ENCODE results near the gene EVC. TPM values are rescaled to one million over a fixed set of nuclear protein-coding genes. Genes with fewer than 3 reads are reported as not detected.

The EVC gene
- total and polyA plus RNA-seq, 2 donors (not counting 1 experiment from before 2014, with no cell fraction given) = 4.9 to 39.0 TPM

- Histone ChIP-seq H3K9ac (ENCODE audit: insufficient read depth, low read length) (no peak overlapping the region), H3K27ac (ENCODE audit: insufficient read depth, low read length) (no peak overlapping the region), H3K79me2 (ENCODE audit: control insufficient read depth, insufficient read depth, low read length) (peaks cover 8% of the 10 kb centered on the region), H3K36me3 (ENCODE audit: control insufficient read depth, insufficient read depth, low read length) (peaks cover 1% of the 10 kb centered on the region), H2AFZ (ENCODE audit: low read length) (no peak overlapping the region), H3K4me2 (ENCODE audit: extremely low read depth, insufficient read depth, low read length) (no peak overlapping the region), H3K27me3 (ENCODE audit: control insufficient read depth, insufficient read depth, low read length) (no peaks in the 10 kb centered on the region), H4K20me1 (ENCODE audit: control insufficient read depth, extremely low read depth, insufficient read depth, low read length) (no peaks in the 10 kb centered on the region), H3K4me3 (replicated peaks in 1 of 4; ENCODE audit: control extremely low read depth in 1 of 4, insufficient read depth in 1 of 4, low read depth in 3 of 4, low read length in 4 of 4) (no peak overlapping the region), H3K4me1 (ENCODE audit: control insufficient read depth, extremely low read depth, insufficient read depth, low read length) (peaks cover 7% of the 10 kb centered on the region), H3K9me3 (ENCODE audit: control insufficient read depth, insufficient read depth, low read depth, low read length) (no peaks in the 10 kb centered on the region)
- no peak for DNase-seq (ENCODE audit: low read depth in 2 of 2)
- no peak for TF ChIP-seq EZH2 (IDR thresholded peaks at IDR 0.05; ENCODE audit: low read length, missing control alignments)
- no peak for TF ChIP-seq CTCF (conservative IDR thresholded peaks at IDR 0.05 in 1 of 2, IDR thresholded peaks at IDR 0.05 in 1 of 2; ENCODE audit: low read depth in 1 of 2, low read length in 2 of 2)
Observed at GRCh38 chr4:5705647-5706320, 5.2 kb upstream of the EVC start.

GRCh38 chr4:5706486-5707290 lies 4.3 kb upstream of the EVC start:
- H4K20me1 ChIP-seq (ENCODE audit: control insufficient read depth, extremely low read depth, insufficient read depth, low read length) = no peaks in the 10 kb centered on the region
- peaks cover 7% of the 10 kb centered on the region for H3K4me1 ChIP-seq (ENCODE audit: control insufficient read depth, extremely low read depth, insufficient read depth, low read length)
- H3K4me2 ChIP-seq (ENCODE audit: extremely low read depth, insufficient read depth, low read length) = peak overlapping the region; percentile 41
- no peak overlapping the region for H3K27ac ChIP-seq (ENCODE audit: insufficient read depth, low read length)
- no peak overlapping the region for H2AFZ ChIP-seq (ENCODE audit: low read length)
- no peaks in the 10 kb centered on the region for H3K9me3 ChIP-seq (ENCODE audit: control insufficient read depth, insufficient read depth, low read depth, low read length)
- H3K4me3 ChIP-seq (replicated peaks in 1 of 4; ENCODE audit: control extremely low read depth in 1 of 4, insufficient read depth in 1 of 4, low read depth in 3 of 4, low read length in 4 of 4) = peak overlapping the region in 1 of 4 experiments; percentile 88
- H3K79me2 ChIP-seq (ENCODE audit: control insufficient read depth, insufficient read depth, low read length) = peaks cover 10% of the 10 kb centered on the region
- no peak for DNase-seq (ENCODE audit: low read depth in 2 of 2)
- peaks cover 1% of the 10 kb centered on the region for H3K36me3 ChIP-seq (ENCODE audit: control insufficient read depth, insufficient read depth, low read length)
- H3K9ac ChIP-seq (ENCODE audit: insufficient read depth, low read length) = no peak overlapping the region
- TF ChIP-seq CTCF (conservative IDR thresholded peaks at IDR 0.05 in 1 of 2, IDR thresholded peaks at IDR 0.05 in 1 of 2; ENCODE audit: low read depth in 1 of 2, low read length in 2 of 2) (no peak), EZH2 (IDR thresholded peaks at IDR 0.05; ENCODE audit: low read length, missing control alignments) (no peak)
- H3K27me3 ChIP-seq (ENCODE audit: control insufficient read depth, insufficient read depth, low read length) = no peaks in the 10 kb centered on the region

GRCh38 chr4:5707366-5707765 lies 3.6 kb upstream of the EVC start:
- Histone ChIP-seq H3K9ac (ENCODE audit: insufficient read depth, low read length) (no peak overlapping the region), H4K20me1 (ENCODE audit: control insufficient read depth, extremely low read depth, insufficient read depth, low read length) (no peaks in the 10 kb centered on the region), H3K4me3 (replicated peaks in 1 of 4; ENCODE audit: control extremely low read depth in 1 of 4, insufficient read depth in 1 of 4, low read depth in 3 of 4, low read length in 4 of 4) (peak overlapping the region; percentile 73 to 88 (median 80)), H3K79me2 (ENCODE audit: control insufficient read depth, insufficient read depth, low read length) (peaks cover 16% of the 10 kb centered on the region), H3K4me2 (ENCODE audit: extremely low read depth, insufficient read depth, low read length) (peak overlapping the region; percentile 92), H3K27ac (ENCODE audit: insufficient read depth, low read length) (no peak overlapping the region), H2AFZ (ENCODE audit: low read length) (no peak overlapping the region), H3K27me3 (ENCODE audit: control insufficient read depth, insufficient read depth, low read length) (no peaks in the 10 kb centered on the region), H3K36me3 (ENCODE audit: control insufficient read depth, insufficient read depth, low read length) (peaks cover 1% of the 10 kb centered on the region), H3K4me1 (ENCODE audit: control insufficient read depth, extremely low read depth, insufficient read depth, low read length) (peaks cover 10% of the 10 kb centered on the region), H3K9me3 (ENCODE audit: control insufficient read depth, insufficient read depth, low read depth, low read length) (no peaks in the 10 kb centered on the region)
- no peak for DNase-seq (ENCODE audit: low read depth in 2 of 2)
- TF ChIP-seq EZH2 (IDR thresholded peaks at IDR 0.05; ENCODE audit: low read length, missing control alignments) (no peak), CTCF (conservative IDR thresholded peaks at IDR 0.05 in 1 of 2, IDR thresholded peaks at IDR 0.05 in 1 of 2; ENCODE audit: low read depth in 1 of 2, low read length in 2 of 2) (no peak)

Data from fibroblast of lung (primary cell).